ENCODE data around the gene FFAR3.

GRCh38 chr19:35381318-35381717 is 23.1 kb downstream of the FFAR3 start:
- TF ChIP-seq CTCF (IDR thresholded peaks at IDR 0.05; ENCODE audit: low read length) (no peak), EZH2 (IDR thresholded peaks at IDR 0.05; ENCODE audit: borderline replicate concordance, low read length) (no peak)

All from OCI-LY1 (cell line).